Progenitor cell of endocrine pancreas (in vitro differentiated cells): Measurements from ENCODE around the gene ARHGAP15. TPM values are rescaled to one million over a fixed set of nuclear protein-coding genes. Genes with fewer than 3 reads are reported as not detected.

Source experiments
- DNase-seq: peaks from one replicate; pipeline ENCODE4 v3.0.0; 2021; ENCODE audit warnings: low spot score; ENCODE audit not compliant: unreplicated experiment
- H3K27ac Mint-ChIP-seq: 2 replicates; pipeline ENCODE4 v1.8.0; 2021; ENCODE audit warnings: mild to moderate bottlenecking, moderate library complexity, mixed read lengths
- H3K27me3 Mint-ChIP-seq: 2 replicates; pipeline ENCODE4 v1.8.0; 2021; ENCODE audit warnings: mixed read lengths
- H3K36me3 Mint-ChIP-seq: 2 replicates; pipeline ENCODE4 v1.8.0; 2022; ENCODE audit warnings: mixed read lengths; ENCODE audit not compliant: insufficient read depth
- H3K4me1 Mint-ChIP-seq: 2 replicates; pipeline ENCODE4 v1.8.0; 2021; ENCODE audit warnings: low read depth, mixed read lengths
- H3K4me3 Mint-ChIP-seq: 2 replicates; pipeline ENCODE4 v1.8.0; 2021; ENCODE audit warnings: low read depth, mild to moderate bottlenecking, moderate library complexity, mixed read lengths
- H3K9me3 Mint-ChIP-seq: 2 replicates; pipeline ENCODE4 v1.8.0; 2021; ENCODE audit warnings: low read depth, mixed read lengths
- total RNA-seq: library from RNA; stranded (reverse); gene quantifications from 2 replicates; pipeline ENCODE4 v1.2.1, GENCODE V29; 2021
- TF ChIP-seq, protein P1 (sequence below): fragments of 200-600 bp; sonication (generic); IDR thresholded peaks from one replicate; pipeline ENCODE4 v1.5.0; 2021; ENCODE audit warnings: antibody characterized with exemption, mild to moderate bottlenecking; ENCODE audit not compliant: unreplicated experiment

Gene ARHGAP15
- total RNA-seq, 1 donor from 2014 or later, result not detected

DNA sequence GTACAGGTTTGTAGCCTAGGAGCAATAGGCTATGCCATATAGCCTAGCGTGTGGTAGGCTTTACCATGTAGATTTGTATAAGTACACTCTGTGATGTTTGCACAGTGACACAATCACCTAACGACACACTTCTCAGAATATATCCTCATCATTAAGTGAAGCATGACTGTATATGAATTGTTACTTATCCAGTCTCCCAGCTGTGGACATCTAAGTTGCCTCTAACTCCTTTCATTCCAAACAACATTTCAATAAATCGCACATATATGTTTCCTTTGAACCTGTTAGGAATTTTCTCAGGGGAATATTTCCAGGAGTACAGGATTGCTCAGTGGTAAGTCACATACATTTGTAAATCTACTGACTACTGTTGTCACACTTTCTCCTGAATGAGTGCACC, 90.0 kb downstream of the ARHGAP15 start:
- DNase-seq, result no peak
- Mint-ChIP-seq H3K27me3 (no peaks in the 10 kb centered on the region), H3K9me3 (peaks cover 3% of the 10 kb centered on the region), H3K4me1 (peaks cover 4% of the 10 kb centered on the region), H3K27ac (no peak overlapping the region), H3K36me3 (no peaks in the 10 kb centered on the region), H3K4me3 (no peak overlapping the region)
- TF ChIP-seq, protein P1, sequence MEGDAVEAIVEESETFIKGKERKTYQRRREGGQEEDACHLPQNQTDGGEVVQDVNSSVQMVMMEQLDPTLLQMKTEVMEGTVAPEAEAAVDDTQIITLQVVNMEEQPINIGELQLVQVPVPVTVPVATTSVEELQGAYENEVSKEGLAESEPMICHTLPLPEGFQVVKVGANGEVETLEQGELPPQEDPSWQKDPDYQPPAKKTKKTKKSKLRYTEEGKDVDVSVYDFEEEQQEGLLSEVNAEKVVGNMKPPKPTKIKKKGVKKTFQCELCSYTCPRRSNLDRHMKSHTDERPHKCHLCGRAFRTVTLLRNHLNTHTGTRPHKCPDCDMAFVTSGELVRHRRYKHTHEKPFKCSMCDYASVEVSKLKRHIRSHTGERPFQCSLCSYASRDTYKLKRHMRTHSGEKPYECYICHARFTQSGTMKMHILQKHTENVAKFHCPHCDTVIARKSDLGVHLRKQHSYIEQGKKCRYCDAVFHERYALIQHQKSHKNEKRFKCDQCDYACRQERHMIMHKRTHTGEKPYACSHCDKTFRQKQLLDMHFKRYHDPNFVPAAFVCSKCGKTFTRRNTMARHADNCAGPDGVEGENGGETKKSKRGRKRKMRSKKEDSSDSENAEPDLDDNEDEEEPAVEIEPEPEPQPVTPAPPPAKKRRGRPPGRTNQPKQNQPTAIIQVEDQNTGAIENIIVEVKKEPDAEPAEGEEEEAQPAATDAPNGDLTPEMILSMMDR, result no peak

DNA sequence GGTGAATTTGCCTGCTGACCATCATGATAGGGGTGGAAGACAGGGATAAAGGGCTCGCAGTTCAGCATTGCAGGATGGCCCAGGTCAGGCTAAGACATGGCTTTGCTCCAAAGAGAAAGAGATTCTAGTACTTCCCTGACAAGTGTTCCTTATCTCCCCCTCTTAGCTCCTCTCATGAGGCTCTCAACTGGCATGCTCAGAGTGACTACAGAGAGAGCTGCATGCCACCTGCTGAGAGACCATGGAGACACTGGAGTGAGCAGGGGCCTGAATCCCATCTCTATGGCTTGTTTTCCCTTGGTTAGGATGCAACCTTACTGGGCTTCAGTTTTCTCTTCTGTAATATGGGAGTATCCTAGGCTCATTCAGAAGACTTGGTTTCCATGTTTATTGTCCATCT, 94.3 kb downstream of the ARHGAP15 start:
- no peak for DNase-seq
- H3K36me3 Mint-ChIP-seq, result no peaks in the 10 kb centered on the region
- no peaks in the 10 kb centered on the region for H3K9me3 Mint-ChIP-seq
- peaks cover 4% of the 10 kb centered on the region for H3K4me1 Mint-ChIP-seq
- H3K27ac Mint-ChIP-seq, result no peak overlapping the region
- no peaks in the 10 kb centered on the region for H3K27me3 Mint-ChIP-seq
- TF ChIP-seq, protein P1, result no peak
- no peak overlapping the region for H3K4me3 Mint-ChIP-seq

DNA sequence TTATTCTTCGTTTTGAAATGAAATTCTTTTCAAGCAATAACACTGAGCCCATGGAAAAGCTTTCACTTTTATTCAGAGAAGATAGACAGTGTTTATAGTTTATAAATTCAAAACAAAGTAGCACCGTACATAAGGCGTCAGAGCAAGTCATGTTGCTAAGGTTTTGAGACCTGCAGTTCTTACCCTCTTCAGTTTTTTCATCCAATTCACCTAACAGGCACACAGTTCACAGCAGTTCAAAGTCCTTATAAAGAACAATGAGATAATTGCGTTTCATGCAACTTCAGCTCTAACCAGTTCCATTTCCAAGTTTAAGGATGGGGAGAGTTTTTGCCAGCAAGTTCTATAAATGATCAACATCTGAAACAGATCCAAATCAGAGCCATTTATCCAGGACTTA, 96.7 kb downstream of the ARHGAP15 start:
- H3K4me3 Mint-ChIP-seq, result no peak overlapping the region
- no peaks in the 10 kb centered on the region for H3K27me3 Mint-ChIP-seq
- peaks cover 13% of the 10 kb centered on the region for H3K4me1 Mint-ChIP-seq
- no peak overlapping the region for H3K27ac Mint-ChIP-seq
- DNase-seq, result no peak
- TF ChIP-seq, protein P1, result no peak
- H3K36me3 Mint-ChIP-seq, result no peaks in the 10 kb centered on the region
- H3K9me3 Mint-ChIP-seq, result no peaks in the 10 kb centered on the region

DNA sequence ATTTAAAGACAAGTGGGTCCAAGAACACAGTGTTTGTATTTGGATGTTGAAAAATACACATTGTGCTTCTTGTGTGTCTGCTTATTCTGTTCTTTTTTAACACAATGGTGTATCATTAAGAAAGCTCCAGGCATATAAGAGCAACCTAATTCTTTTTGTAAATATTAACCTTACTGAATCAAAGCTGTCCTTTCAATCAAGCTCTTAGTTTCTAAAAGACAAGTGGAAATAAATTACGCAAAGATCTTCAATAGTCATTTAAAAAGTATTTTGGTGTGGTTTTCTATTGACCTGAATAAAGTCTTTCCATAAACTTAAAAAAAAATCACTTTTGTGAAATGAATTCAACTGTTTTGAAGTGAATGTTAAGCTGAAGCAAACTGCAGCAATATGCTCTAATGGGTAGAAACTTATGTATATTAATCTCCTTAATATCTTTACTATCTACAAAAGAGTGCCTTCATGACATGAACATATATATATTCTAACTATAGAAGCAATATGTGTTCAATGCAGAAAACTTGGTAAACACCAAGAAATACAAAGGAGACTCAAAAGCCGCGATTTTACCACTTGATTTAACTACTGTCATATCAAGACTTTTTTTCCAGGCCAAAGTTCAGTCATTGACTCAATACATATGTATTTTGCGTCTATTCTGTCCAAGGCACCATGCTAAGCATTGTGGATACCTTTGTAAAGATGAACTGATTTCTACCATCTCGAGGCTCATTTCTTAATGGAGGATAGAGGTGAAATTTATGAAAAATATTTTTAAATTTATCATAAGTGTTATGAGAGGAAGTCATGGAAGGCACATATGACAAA, 97.7 kb downstream of the ARHGAP15 start:
- Mint-ChIP-seq H3K27ac (no peak overlapping the region), H3K9me3 (no peaks in the 10 kb centered on the region), H3K4me1 (peaks cover 13% of the 10 kb centered on the region), H3K4me3 (no peak overlapping the region), H3K27me3 (no peaks in the 10 kb centered on the region), H3K36me3 (no peaks in the 10 kb centered on the region)
- TF ChIP-seq, protein P1, result no peak
- no peak for DNase-seq

DNA sequence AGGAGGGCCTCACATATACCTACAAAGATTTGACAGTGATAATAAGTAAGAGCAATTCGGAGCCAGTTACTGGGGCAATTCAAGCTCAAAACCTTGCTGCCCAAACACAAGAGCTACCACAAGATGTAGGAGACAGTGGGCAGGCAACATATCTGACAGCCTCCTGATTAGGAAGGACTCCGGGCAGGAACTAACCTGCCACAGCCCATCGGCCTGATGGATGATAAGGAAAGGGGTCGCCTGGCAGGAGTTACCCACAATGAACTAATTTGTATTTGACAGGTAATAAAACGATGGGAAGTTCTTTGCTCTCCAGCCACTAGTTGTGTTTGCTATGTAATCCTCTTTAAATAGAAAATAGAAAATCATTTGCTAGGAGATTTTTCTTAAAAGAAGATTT, 100.2 kb downstream of the ARHGAP15 start:
- Mint-ChIP-seq H3K9me3 (peaks cover 10% of the 10 kb centered on the region), H3K36me3 (no peaks in the 10 kb centered on the region), H3K27ac (no peak overlapping the region), H3K4me1 (peaks cover 13% of the 10 kb centered on the region), H3K4me3 (no peak overlapping the region), H3K27me3 (no peaks in the 10 kb centered on the region)
- TF ChIP-seq, protein P1, result no peak
- DNase-seq, result no peak
